Stimulated activated CD8-positive, alpha-beta memory T cell treated with anti-CD3 and anti-CD28 coated beads, Interleukin-12 subunit alpha, Interleukin-12 subunit beta, amount 100 ng/mL, for 1 hour (primary cell): ENCODE data around the gene POLH.
"Not testable (repeated sequence)": the region's sequence is repeated elsewhere in the genome, so short reads cannot be mapped to it uniquely, and the experiment has no call there.

Experiments
- DNase-seq: peaks from one replicate; pipeline ENCODE4 v3.0.0-alpha.2; 2020; ENCODE audit warnings: low read depth

The POLH gene

GRCh38 chr6:43575772-43576551 is at the start of gene POLH, which contains the start of gene XPO5:
TSS of gene POLH (plus strand) at chr6:43576185. CDS start at chr6:43582320, 6,135 bp downstream.
TSS of gene XPO5 (minus strand) at chr6:43576038. CDS start at chr6:43575864, 174 bp downstream.
- DNase-seq, result peak; percentile 84

GRCh38 chr6:43532201-43532600 is 43.8 kb upstream of the POLH start:
- DNase-seq, result no peak

GRCh38 chr6:43538986-43539385 is 37.0 kb upstream of the POLH start:
- DNase-seq, result not testable (repeated sequence)

GRCh38 chr6:43539409-43539808 is 36.6 kb upstream of the POLH start:
- DNase-seq, result not testable (repeated sequence)

DNA sequence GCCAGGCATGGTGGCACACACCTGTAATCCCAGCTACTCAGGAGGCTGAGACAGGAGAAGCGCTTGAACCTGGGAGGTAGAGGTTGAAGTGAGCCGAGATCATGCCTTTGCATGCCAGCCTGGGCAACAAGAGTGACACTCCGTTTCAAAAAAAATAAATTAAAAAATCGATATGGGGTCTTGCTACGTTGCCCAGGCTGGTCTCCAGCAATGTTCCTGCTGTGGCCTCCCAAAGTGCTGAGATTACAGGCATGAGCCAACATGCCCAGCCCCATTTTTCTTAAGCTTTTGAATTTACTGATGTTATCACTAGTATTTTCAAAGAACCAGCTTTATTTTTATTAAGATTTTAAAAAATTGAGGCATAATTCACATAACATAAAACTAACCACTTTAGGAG is 35.5 kb upstream of the POLH start:
- no peak for DNase-seq

DNA sequence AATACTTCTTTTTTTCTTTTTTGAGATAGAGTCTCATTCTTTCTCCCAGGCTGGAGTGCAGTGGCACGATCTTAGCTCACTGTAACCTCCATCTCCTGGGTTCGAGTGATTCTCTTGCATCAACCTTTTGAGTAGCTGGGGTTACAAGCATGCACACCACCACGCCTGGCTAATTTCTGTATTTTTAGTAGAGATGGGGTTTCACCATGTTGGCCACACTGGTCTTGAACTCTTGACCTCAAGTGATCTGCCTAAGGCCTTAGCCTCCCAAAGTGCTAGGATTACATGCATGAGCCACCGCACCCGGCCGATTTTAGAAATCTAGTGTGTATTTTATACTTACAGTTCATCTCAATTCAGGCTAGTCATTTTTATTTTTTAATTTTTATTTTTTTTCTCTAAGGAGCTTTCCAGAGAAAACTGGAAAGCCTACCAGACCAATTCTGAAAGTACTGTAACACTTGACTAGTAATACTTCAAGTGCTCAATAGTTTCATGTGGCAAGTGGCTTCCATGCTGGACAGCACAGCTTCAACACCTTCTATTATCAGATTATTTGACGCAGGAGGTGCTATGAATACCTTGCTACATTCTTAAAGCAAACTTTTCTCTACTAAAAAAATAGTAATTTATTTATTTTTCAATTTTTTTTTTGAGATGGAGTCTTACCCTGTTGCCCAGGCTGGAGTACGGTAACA is 34.1 kb upstream of the POLH start:
- DNase-seq, result no peak

DNA sequence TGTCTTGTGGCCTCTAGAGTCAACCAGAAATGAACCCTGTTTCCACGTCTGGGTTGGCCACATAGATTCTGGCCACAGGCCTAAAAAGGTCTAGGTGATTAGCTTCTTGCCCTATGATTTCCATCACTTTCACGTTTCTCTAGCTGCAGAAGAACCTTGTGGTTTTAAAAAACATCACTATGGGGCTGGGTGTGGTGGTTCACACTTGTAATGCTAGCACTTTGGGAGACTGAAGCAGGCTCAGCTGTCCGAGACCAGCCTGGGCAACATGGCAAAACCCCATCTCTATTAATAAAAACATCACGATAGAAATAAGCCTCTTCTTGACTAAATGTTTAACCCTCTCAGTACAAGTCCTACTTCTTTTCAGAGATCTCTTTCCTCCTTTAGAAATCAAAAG is 31.5 kb upstream of the POLH start:
- no peak for DNase-seq

DNA sequence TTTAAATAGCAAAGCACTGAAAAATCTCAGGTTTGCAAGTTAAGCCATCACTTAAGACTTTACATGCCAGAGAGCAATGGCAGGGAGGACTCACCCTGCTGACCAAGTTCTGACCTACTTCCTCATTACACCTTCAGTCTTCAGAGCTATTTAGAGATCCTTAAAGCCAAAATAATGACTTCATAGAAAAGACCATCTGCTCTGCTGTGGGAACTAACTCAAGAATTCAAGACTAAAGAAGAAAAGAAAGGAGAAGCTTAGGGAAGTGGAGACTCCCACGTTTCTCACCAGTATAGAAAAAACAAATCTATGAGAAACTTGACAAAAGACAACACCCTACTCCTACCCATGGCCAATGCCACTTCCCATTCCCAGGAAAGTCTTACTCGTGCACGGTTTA is 28.8 kb upstream of the POLH start:
- no peak for DNase-seq

DNA sequence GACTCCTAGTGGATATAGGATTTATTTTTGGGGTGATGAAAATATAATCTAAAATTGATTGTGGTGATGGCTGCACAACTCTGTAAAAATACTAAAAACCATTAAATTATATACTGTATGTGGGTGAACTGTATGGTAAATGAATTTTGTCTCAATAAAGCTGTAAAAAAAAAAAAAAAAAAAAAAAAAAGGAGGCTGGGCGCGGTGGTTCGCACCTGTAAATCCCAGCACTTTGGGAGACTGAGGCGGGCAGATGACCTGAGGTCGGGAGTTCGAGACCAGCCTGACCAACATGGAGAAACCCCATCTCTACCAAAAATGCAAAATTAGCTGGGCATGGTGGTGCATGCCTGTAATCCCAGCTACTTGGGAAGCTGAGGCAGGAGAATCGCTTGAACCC is 18.4 kb upstream of the POLH start:
- not testable (repeated sequence) for DNase-seq

GRCh38 chr6:43559328-43559727 is 16.7 kb upstream of the POLH start:
- no peak for DNase-seq

DNA sequence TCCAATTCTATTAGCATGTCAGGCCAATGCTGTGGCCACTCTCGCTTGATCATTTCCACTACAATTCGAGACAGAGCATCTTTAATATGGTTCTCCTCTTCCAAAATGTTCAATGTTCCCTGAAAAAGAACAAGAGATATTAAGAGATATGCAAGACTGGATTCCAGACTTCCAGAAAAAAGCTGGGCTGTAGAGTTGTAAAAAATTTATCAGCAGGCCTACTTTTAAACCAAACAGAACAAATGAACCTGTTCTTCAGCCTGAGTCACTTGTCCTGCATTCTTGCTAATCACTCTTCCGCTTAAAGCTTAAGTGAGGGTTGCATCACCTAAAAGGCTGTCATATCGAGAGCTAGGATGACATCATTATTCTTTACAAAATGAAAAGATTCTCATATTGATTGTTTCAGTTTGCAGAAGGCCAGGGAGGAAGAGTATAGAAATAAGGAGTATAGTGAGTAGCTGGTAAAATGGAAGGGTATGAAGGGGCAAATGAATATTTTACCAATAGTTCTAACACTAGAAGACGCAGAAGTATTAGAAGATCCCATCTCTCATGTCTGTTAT is 5.0 kb upstream of the POLH start:
- DNase-seq, result no peak

- no peak for DNase-seq
Measured at GRCh38 chr6:43572015-43572414, 4.0 kb upstream of the POLH start.

DNA sequence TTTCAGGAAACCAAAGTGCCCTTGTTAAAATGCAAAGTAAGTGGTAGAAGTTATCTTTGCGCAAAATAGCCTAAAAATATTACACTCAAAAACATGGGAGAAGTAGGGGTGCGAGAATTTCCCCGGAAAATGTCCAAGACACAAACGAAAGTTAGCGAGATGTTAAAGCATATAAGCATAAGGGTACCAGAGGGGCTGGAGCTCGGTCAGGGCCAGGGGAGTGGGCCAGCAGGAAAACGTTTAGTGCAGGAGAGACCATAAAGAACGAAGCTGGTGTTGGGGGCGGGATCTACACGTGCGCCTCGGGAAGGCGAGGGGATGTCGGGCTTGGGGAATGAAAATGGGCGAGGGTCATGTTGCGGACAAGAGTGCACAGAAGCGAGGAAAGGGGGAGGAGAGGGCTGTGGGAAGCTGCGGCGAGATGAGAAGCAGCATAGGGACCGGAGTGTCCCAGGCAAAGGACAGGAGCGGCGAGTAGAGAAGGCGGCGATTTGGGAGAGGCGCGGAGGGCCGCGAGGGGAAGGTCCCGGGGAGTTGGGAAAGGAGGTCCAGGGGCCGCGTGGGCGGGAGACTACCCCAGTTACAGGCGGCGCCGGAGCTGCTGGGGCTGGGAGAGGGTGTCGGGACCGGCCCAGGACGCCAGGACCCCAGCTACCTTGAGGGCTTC is 747 bp upstream of the POLH start:
- DNase-seq, result peak; percentile 9

GRCh38 chr6:43578748-43579147 is 2.8 kb downstream of the POLH start:
- DNase-seq, result no peak

DNA sequence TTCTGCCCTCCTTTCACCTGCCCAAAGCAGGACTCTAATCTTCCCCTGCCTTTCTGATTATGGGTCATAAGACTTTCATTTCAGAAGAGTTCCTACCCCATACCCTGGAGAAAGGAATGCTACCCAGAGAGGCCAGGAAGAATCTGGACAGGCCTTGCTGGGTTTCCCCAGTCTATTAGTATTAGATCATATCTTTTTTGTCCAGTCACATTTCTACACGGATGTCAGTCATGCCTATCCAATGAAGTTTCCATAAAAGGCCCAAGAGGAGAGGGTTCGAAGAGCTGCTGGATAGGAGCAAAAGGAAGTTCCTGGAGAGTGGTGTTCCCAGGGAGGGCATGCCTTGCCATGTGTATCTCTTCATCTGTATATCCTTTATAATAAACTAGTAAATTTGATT is 3.2 kb downstream of the POLH start:
- no peak for DNase-seq

GRCh38 chr6:43582911-43583310 is 6.9 kb downstream of the POLH start:
- no peak for DNase-seq

GRCh38 chr6:43584892-43585570 is 9.0 kb downstream of the POLH start:
- no peak for DNase-seq

GRCh38 chr6:43588194-43588593 is 12.2 kb downstream of the POLH start:
- no peak for DNase-seq

- not testable (repeated sequence) for DNase-seq
Measured at GRCh38 chr6:43589564-43589963, 13.6 kb downstream of the POLH start.

DNA sequence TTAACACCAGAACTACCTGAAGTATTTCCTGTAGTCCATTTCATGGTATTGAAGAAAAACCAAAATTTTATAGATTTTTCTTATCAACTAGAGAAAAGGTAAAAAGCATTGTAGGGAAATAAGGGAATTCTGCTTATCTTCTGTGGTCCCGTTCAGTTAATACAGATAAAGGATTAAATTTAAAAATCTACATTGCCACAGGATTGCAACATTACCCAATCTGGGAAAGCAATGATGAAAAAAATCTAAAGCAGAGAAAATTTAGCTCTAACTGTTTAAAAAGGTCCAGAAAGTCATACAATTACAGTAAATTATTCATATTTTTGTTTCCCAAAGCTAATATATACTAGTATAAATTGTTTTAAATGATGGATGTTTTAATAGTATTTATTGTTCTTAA is 18.0 kb downstream of the POLH start:
- no peak for DNase-seq

DNA sequence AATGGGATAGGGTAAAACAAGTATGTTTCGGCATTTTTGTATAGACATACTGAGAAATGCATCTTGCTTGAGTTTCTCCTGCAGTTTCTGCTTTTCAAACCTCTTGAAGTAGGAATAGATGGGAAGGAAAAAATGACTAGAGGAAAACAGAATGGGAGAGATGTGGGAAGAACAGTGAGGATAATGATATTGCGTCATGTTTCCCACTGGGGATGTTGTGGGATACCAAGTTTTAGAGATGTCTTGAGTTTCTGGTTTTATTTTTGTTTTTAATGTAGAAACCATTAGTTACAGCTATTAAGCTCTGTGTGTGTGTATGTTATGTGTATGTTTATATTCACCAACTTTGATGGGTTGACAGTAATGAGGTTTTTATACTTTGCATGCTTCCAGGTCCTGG is 24.6 kb downstream of the POLH start:
- no peak for DNase-seq

DNA sequence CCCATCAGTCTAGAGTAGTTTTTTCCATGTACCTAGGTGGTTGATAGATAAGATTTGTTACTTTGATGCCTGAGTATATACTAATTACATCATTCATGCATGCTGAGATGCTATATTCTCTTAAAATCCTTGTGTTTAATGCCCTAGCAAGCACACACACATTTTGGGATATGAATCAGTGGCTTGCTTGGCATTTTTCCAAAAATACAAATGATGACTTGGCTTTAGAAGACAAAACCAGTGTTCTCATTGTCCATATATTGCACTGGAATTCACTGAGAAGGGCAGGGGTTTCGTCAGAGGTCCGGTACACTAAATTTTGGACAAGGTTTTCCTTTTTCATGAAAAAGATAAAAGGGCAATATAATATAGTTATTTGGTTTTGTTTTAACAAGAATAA is 28.2 kb downstream of the POLH start:
- no peak for DNase-seq
